GM12892 (cell line): ENCODE measurements around the gene HSPB1.

Experiments
- POLR2A ChIP-seq: IDR thresholded peaks from 2 replicates; pipeline ENCODE4 v1.6.1; 2011; ENCODE audit warnings: low read depth, low read length, control low read depth
- POLR2AphosphoS5 ChIP-seq: IDR thresholded peaks from 2 replicates; pipeline ENCODE4 v1.6.1; 2011; ENCODE audit warnings: low read depth, low read length, control low read depth

- TF ChIP-seq POLR2AphosphoS5 (peak; percentile 76), POLR2A (peak; percentile 80; the same call in 1 of the 2 replicates)
Measured at GRCh38 chr7:76317782-76318487, 15.5 kb downstream of the HSPB1 start.
